K562 (cell line): ENCODE data around the gene CFAP221. TPM values are rescaled to one million over a fixed set of nuclear protein-coding genes. Genes with fewer than 3 reads are reported as not detected.
A peak's percentile ranks its signal among the peaks of the same experiment; 100 is the strongest.

ENCODE experiments used
- ASH1L ChIP-seq: fragments of 450-650 bp; IDR thresholded peaks from 2 replicates; pipeline ENCODE4 v1.6.1; 2018; ENCODE audit warnings: borderline replicate concordance, mild to moderate bottlenecking, low read depth; ENCODE audit not compliant: partially characterized antibody
- BCOR ChIP-seq: fragments of 450-650 bp; IDR thresholded peaks from 2 replicates; pipeline ENCODE4 v1.6.1; 2016
- COPS2 ChIP-seq: fragments of 450-650 bp; conservative IDR thresholded peaks from 2 replicates; pipeline ENCODE4 v1.6.1; 2016; ENCODE audit warnings: mild to moderate bottlenecking, moderate library complexity
- ETV6 ChIP-seq, 3 experiments: fragments of 150-350 bp in 1 of 3; sonication (generic) in 1 of 3; formaldehyde crosslinking in 1 of 3; IDR thresholded peaks; 2 replicates each; pipeline versions ENCODE4 v1.6.1 to v1.8.0; 2014 to 2022; ENCODE audit warnings: borderline replicate concordance in 2 of 3, low read depth in 2 of 3, antibody characterized with exemption in 1 of 3, low read length in 1 of 3, mild to moderate bottlenecking in 1 of 3, missing genetic modification reagents in 1 of 3
- FOXK2 ChIP-seq, 2 experiments: fragments of 450-650 bp; IDR thresholded peaks in 1 of 2; conservative IDR thresholded peaks in 1 of 2; 2 replicates each; pipeline ENCODE4 v1.6.1; 2016; ENCODE audit warnings: low read depth in 2 of 2, mild to moderate bottlenecking in 1 of 2
- FOXO4 ChIP-seq: fragments of 450-650 bp; formaldehyde crosslinking; IDR thresholded peaks from 2 replicates; pipeline ENCODE4 v1.4.0; 2020; ENCODE audit warnings: mild to moderate bottlenecking, moderate library complexity
- HBP1 ChIP-seq: fragments of 450-650 bp; formaldehyde crosslinking; IDR thresholded peaks from 2 replicates; pipeline ENCODE4 v1.4.0; 2022; ENCODE audit warnings: missing genetic modification characterization
- ILF3 ChIP-seq: fragments of 450-650 bp; IDR thresholded peaks from 2 replicates; pipeline ENCODE4 v1.6.1; 2018; ENCODE audit warnings: antibody characterized with exemption, mild to moderate bottlenecking, moderate library complexity, borderline replicate concordance
- IRF1 ChIP-seq: sonication (generic); formaldehyde crosslinking; IDR thresholded peaks from 2 replicates; pipeline ENCODE4 v1.8.0; 2022; ENCODE audit warnings: missing genetic modification reagents, mild to moderate bottlenecking, borderline replicate concordance
- KAT2B ChIP-seq: IDR thresholded peaks from one replicate; pipeline ENCODE4 v1.6.1; 2012; ENCODE audit warnings: low read depth, mild to moderate bottlenecking, control low read depth, inconsistent platforms, low read length, moderate library complexity
- LEF1 ChIP-seq: fragments of 450-650 bp; IDR thresholded peaks from 2 replicates; pipeline ENCODE4 v1.6.1; 2016; ENCODE audit warnings: mild to moderate bottlenecking
- MBD2 ChIP-seq: sonication (generic); IDR thresholded peaks from 2 replicates; pipeline ENCODE4 v1.6.1; 2016; ENCODE audit warnings: low read depth, borderline replicate concordance
- MXD1 ChIP-seq: fragments of 250-450 bp; sonication (Bioruptor Pico); IDR thresholded peaks from 2 replicates; pipeline ENCODE4 v1.8.0; 2021; ENCODE audit warnings: borderline replicate concordance, mild to moderate bottlenecking, moderate library complexity; ENCODE audit not compliant: poor library complexity, severe bottlenecking
- NFXL1 ChIP-seq: fragments of 450-650 bp; formaldehyde crosslinking; IDR thresholded peaks from 2 replicates; pipeline ENCODE4 v1.4.0; 2021; ENCODE audit warnings: mild to moderate bottlenecking
- PRMT5 ChIP-seq: sonication (generic); formaldehyde crosslinking; IDR thresholded peaks from 2 replicates; pipeline ENCODE4 v1.5.0; 2020; ENCODE audit warnings: missing genetic modification reagents
- RBM25 ChIP-seq: fragments of 200-400 bp; formaldehyde crosslinking; IDR thresholded peaks from 2 replicates; pipeline ENCODE4 v1.6.1; 2018; ENCODE audit warnings: low read length, low read depth, moderate library complexity; ENCODE audit not compliant: severe bottlenecking
- STAT5B ChIP-seq: fragments of 250-450 bp; sonication (Bioruptor Pico); IDR thresholded peaks from 2 replicates; pipeline ENCODE4 v1.8.0; 2021; ENCODE audit warnings: mild to moderate bottlenecking, inconsistent platforms
- TCF7L2 ChIP-seq: fragments of 150-350 bp; IDR thresholded peaks from 2 replicates; pipeline ENCODE4 v1.6.1; 2016; ENCODE audit warnings: low read depth, mild to moderate bottlenecking, low read length, moderate library complexity
- ZBTB9 ChIP-seq: fragments of 450-650 bp; formaldehyde crosslinking; IDR thresholded peaks from 2 replicates; pipeline ENCODE4 v1.4.0; 2020; ENCODE audit warnings: mild to moderate bottlenecking, moderate library complexity
- ZKSCAN8 ChIP-seq: fragments of 200-800 bp; sonication (Bioruptor generic); IDR thresholded peaks from 2 replicates; pipeline ENCODE4 v1.6.1; 2016; ENCODE audit warnings: missing genetic modification characterization, missing compliant biosample characterization
- ZNF12 ChIP-seq: sonication (generic); formaldehyde crosslinking; IDR thresholded peaks from 2 replicates; pipeline ENCODE4 v1.4.0; 2020; ENCODE audit warnings: mild to moderate bottlenecking, missing genetic modification reagents
- ZNF436 ChIP-seq: fragments of 250-450, 450-650 bp; sonication (Bioruptor Pico); formaldehyde crosslinking; IDR thresholded peaks from 2 replicates; pipeline ENCODE4 v1.7.0; 2020; ENCODE audit warnings: mild to moderate bottlenecking
- polyA plus RNA-seq, 8 experiments: library from polyadenylated mRNA; depleted of rRNA in 4 of 8; stranded (reverse) in 5 of 8; unstranded in 3 of 8; fragments of >200 nt; fragmentation: Nextera tagmentation in 2 of 8; fragmentation: Illumina TruSeq in 1 of 8; extraction: Ambion mirVana in 2 of 8; extraction: Trizol in 1 of 8; gene quantifications; 2 replicates each; pipeline versions ENCODE4 v1.2.1 to v1.2.3, GENCODE V29; 2011 to 2014; ENCODE audit warnings: inconsistent platforms in 1 of 8, missing spikeins in 1 of 8
- total RNA-seq, 7 experiments: library from RNA; depleted of rRNA in 6 of 7; stranded (reverse); fragments of >200 nt in 6 of 7; fragmentation: Illumina TruSeq in 2 of 7; extraction: Trizol in 2 of 7; gene quantifications; 2 replicates each; pipeline versions ENCODE4 v1.2.1 to v1.2.3, GENCODE V29; 2011 to 2021; ENCODE audit warnings: low replicate concordance in 1 of 7

CFAP221 gene
- total and polyA plus RNA-seq, 9 of the 15 experiments (the other 6 are each of a cell fraction or from before 2014, with no cell fraction given) = 0.09 to 1.4 (median 0.65) TPM

GRCh38 chr2:119544075-119544938, at the start of gene CFAP221 (continued):
- TF ChIP-seq ZNF12 = peak; percentile 44; the same call in 1 of the 2 replicates
- 0 out of 2 replicates have a peak, but pooled peaks have one; percentile 40 for TF ChIP-seq ZBTB9 (CRISPR knock-in tag)
- no peak for TF ChIP-seq ILF3
- peak; percentile 94 for TF ChIP-seq MBD2
- no peak for TF ChIP-seq IRF1 (CRISPR knock-in tag)
- peak; percentile 80 for TF ChIP-seq ASH1L
- TF ChIP-seq FOXK2 (conservative IDR thresholded peaks at IDR 0.05 in 1 of 2, IDR thresholded peaks at IDR 0.05 in 1 of 2; ENCODE audit: low read depth in 2 of 2) = peak in 1 of 2 experiments; percentile 99; a peak in 2 of 4 replicates
- TF ChIP-seq MXD1 = no peak
- TF ChIP-seq LEF1 = no peak
- TF ChIP-seq PRMT5 = no peak
- TF ChIP-seq COPS2 = no peak
- no peak for TF ChIP-seq ZNF436 (CRISPR knock-in tag)
- TF ChIP-seq ZKSCAN8 (CRISPR knock-in tag) = no peak
- no peak for TF ChIP-seq BCOR
- no peak for TF ChIP-seq ETV6 (IDR thresholded peaks at IDR 0.05; ENCODE audit: borderline replicate concordance in 1 of 2, low read depth in 2 of 2, low read length in 1 of 2)
- TF ChIP-seq ETV6 (CRISPR knock-in tag; IDR thresholded peaks at IDR 0.05; ENCODE audit: borderline replicate concordance) = no peak
- TF ChIP-seq STAT5B = no peak
- TF ChIP-seq NFXL1 (CRISPR knock-in tag) = no peak
- no peak for TF ChIP-seq KAT2B
- TF ChIP-seq RBM25 = peak; percentile 62
- TF ChIP-seq FOXO4 (CRISPR knock-in tag) = no peak
- no peak for TF ChIP-seq HBP1 (CRISPR knock-in tag)
- peak; percentile 89 for TF ChIP-seq TCF7L2
